Smooth muscle cell (in vitro differentiated cells): ENCODE results near the gene TMBIM1. TPM values are rescaled to one million over a fixed set of nuclear protein-coding genes. Genes with fewer than 3 reads are reported as not detected.

Experiments
- DNase-seq: peaks from one replicate; lab custom pipeline; 2025; ENCODE audit not compliant: unreplicated experiment; lab: John Stamatoyannopoulos, UW
- H2AFZ ChIP-seq: fragments of 200-600 bp; sonication (generic); 2 replicates; pipeline ENCODE4 v1.6.0; 2016; ENCODE audit warnings: antibody characterized with exemption, low read depth, mild to moderate bottlenecking
- H3F3A ChIP-seq: fragments of 200-600 bp; sonication (generic); 2 replicates; pipeline ENCODE4 v1.6.0; 2017; ENCODE audit warnings: antibody characterized with exemption, low read depth
- H3K27ac ChIP-seq: fragments of 200-600 bp; sonication (generic); 2 replicates; pipeline ENCODE4 v1.5.1; 2016; ENCODE audit warnings: low read depth, mild to moderate bottlenecking
- H3K27me3 ChIP-seq: fragments of 200-600 bp; sonication (generic); 2 replicates; pipeline ENCODE4 v1.6.1; 2016; ENCODE audit warnings: low read depth, mild to moderate bottlenecking
- H3K36me3 ChIP-seq: fragments of 200-600 bp; sonication (generic); 2 replicates; pipeline ENCODE4 v1.5.1; 2016; ENCODE audit warnings: low read depth
- H3K4me1 ChIP-seq: fragments of 200-600 bp; sonication (generic); 2 replicates; pipeline ENCODE4 v1.5.1; 2016; ENCODE audit warnings: low read depth
- H3K4me2 ChIP-seq: fragments of 200-600 bp; sonication (generic); 2 replicates; pipeline ENCODE4 v1.6.0; 2016; ENCODE audit warnings: mild to moderate bottlenecking
- H3K4me3 ChIP-seq: fragments of 200-600 bp; sonication (generic); 2 replicates; pipeline ENCODE4 v1.5.1; 2016; ENCODE audit warnings: mild to moderate bottlenecking
- H3K79me2 ChIP-seq: fragments of 200-600 bp; sonication (generic); 2 replicates; pipeline ENCODE4 v1.6.0; 2016; ENCODE audit warnings: low read depth, mild to moderate bottlenecking
- H3K9ac ChIP-seq: fragments of 200-600 bp; sonication (generic); 2 replicates; pipeline ENCODE4 v1.6.0; 2016; ENCODE audit warnings: low read depth
- H3K9me3 ChIP-seq: fragments of 200-600 bp; sonication (generic); replicated peaks from 2 replicates; pipeline ENCODE4 v1.5.1; 2016; ENCODE audit warnings: low read depth
- H4K20me1 ChIP-seq: fragments of 200-600 bp; sonication (generic); 2 replicates; pipeline ENCODE4 v1.6.0; 2016; ENCODE audit warnings: low read depth
- WGBS: methylation state at CpG from one replicate; pipeline ENCODE4 v1.1.7; 2016; ENCODE audit warnings: low lambda C conversion rate; 5-methylcytosine and 5-hydroxymethylcytosine counted together
- polyA plus RNA-seq: library from polyadenylated mRNA; unstranded; fragments of >200 nt; fragmentation: Nextera tagmentation; extraction: Ambion mirVana; gene quantifications from 2 replicates; pipeline ENCODE4 v1.2.1, GENCODE V29; 2016
- total RNA-seq: library from RNA; depleted of rRNA; stranded (reverse); fragments of >200 nt; gene quantifications from 2 replicates; pipeline ENCODE4 v1.2.3, GENCODE V29; 2014
- TF ChIP-seq, protein P1 (sequence below): fragments of 200-600 bp; sonication (generic); IDR thresholded peaks from 2 replicates; pipeline ENCODE4 v1.5.1; 2017; ENCODE audit warnings: borderline replicate concordance, mild to moderate bottlenecking, antibody characterized with exemption; ENCODE audit not compliant: insufficient read depth, poor library complexity, severe bottlenecking

The TMBIM1 gene
- total and polyA plus RNA-seq, 2 experiments from 2014 or later = 109 to 121 TPM

GRCh38 chr2:218244204-218244603 lies 48.1 kb downstream of the TMBIM1 start:
- TF ChIP-seq, protein P1, sequence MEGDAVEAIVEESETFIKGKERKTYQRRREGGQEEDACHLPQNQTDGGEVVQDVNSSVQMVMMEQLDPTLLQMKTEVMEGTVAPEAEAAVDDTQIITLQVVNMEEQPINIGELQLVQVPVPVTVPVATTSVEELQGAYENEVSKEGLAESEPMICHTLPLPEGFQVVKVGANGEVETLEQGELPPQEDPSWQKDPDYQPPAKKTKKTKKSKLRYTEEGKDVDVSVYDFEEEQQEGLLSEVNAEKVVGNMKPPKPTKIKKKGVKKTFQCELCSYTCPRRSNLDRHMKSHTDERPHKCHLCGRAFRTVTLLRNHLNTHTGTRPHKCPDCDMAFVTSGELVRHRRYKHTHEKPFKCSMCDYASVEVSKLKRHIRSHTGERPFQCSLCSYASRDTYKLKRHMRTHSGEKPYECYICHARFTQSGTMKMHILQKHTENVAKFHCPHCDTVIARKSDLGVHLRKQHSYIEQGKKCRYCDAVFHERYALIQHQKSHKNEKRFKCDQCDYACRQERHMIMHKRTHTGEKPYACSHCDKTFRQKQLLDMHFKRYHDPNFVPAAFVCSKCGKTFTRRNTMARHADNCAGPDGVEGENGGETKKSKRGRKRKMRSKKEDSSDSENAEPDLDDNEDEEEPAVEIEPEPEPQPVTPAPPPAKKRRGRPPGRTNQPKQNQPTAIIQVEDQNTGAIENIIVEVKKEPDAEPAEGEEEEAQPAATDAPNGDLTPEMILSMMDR = no peak
- peaks cover 20% of the 10 kb centered on the region for H3F3A ChIP-seq
- no peak overlapping the region for H3K27ac ChIP-seq
- no peaks in the 10 kb centered on the region for H3K27me3 ChIP-seq
- no peak overlapping the region for H3K4me3 ChIP-seq
- peaks cover 66% of the 10 kb centered on the region for H3K79me2 ChIP-seq
- no peak overlapping the region for H2AFZ ChIP-seq
- peaks cover 99% of the 10 kb centered on the region for H4K20me1 ChIP-seq
- H3K4me2 ChIP-seq = no peak overlapping the region
- 89% methylated on average over 1 of the region's 1 CpG for WGBS
- peaks cover 49% of the 10 kb centered on the region for H3K36me3 ChIP-seq
- H3K9ac ChIP-seq = no peak overlapping the region
- no peaks in the 10 kb centered on the region for H3K9me3 ChIP-seq
- H3K4me1 ChIP-seq = no peaks in the 10 kb centered on the region
- no peak for DNase-seq

- H3K4me2 ChIP-seq = no peak overlapping the region
- H3K27ac ChIP-seq = peak overlapping the region; percentile 66
- H3K9me3 ChIP-seq = no peaks in the 10 kb centered on the region
- no peak overlapping the region for H3K4me3 ChIP-seq
- H3K79me2 ChIP-seq = peaks cover 59% of the 10 kb centered on the region
- H3K36me3 ChIP-seq = peaks cover 38% of the 10 kb centered on the region
- no peak for DNase-seq
- no peaks in the 10 kb centered on the region for H3K4me1 ChIP-seq
- no peak overlapping the region for H2AFZ ChIP-seq
- H3K9ac ChIP-seq = no peak overlapping the region
- H4K20me1 ChIP-seq = peaks cover 96% of the 10 kb centered on the region
- H3F3A ChIP-seq = peaks cover 44% of the 10 kb centered on the region
- WGBS = 12% methylated on average over 1 of the region's 1 CpG
- TF ChIP-seq, protein P1 = no peak
- no peaks in the 10 kb centered on the region for H3K27me3 ChIP-seq
Measured at GRCh38 chr2:218238887-218239286, 53.4 kb downstream of the TMBIM1 start.

DNA sequence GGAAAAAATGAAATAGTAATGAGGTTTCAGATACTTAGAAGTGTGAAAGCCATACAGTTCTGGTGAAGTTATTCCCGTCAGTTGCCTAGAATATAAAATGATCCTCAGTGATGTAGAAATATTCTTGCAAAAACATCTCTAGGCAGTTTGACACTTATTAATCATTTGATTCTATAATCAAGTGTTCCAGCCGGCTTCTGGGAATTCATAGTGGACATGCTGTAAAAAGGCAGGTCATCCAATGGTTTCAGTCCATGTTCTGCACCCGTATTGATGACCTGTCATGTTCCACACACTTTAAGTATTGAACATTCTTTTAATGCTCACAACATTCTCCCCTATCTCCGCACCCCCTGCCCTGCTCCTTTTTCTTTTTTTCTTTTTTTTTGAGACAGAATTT lies 55.5 kb downstream of the TMBIM1 start:
- peaks cover 24% of the 10 kb centered on the region for H3K36me3 ChIP-seq
- H3K79me2 ChIP-seq = peaks cover 57% of the 10 kb centered on the region
- WGBS = 90% methylated on average over 4 of the region's 4 CpGs

DNA sequence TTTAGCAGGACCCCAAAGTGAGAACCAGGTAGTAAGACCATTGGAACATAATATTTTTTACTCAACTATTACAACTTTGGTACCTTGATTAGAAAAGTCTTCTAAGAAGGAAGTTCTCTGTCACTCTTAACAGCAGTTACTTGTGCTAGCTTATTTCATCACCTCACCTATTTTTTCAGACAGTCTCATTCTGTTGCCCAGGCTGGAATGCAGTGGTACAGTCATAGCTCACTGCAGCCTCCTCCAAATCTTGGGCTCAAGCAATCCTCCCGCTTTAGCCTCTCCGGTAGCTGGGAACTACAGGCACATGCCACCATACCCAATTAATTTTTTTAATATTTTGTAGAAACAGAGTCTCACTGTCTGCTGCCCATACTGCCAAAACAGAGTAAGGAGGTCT lies 57.3 kb downstream of the TMBIM1 start:
- no peak overlapping the region for H3K4me2 ChIP-seq
- H3K4me3 ChIP-seq = no peak overlapping the region
- H2AFZ ChIP-seq = no peak overlapping the region
- H4K20me1 ChIP-seq = peaks cover 94% of the 10 kb centered on the region
- H3K9me3 ChIP-seq = no peaks in the 10 kb centered on the region
- WGBS = 94% methylated on average over 2 of the region's 2 CpGs
- DNase-seq = no peak
- H3K27ac ChIP-seq = peak overlapping the region; percentile 33
- H3K79me2 ChIP-seq = peaks cover 55% of the 10 kb centered on the region
- H3K27me3 ChIP-seq = no peaks in the 10 kb centered on the region
- H3F3A ChIP-seq = peaks cover 61% of the 10 kb centered on the region
- H3K36me3 ChIP-seq = peaks cover 21% of the 10 kb centered on the region
- H3K9ac ChIP-seq = no peak overlapping the region
- H3K4me1 ChIP-seq = no peaks in the 10 kb centered on the region
- TF ChIP-seq, protein P1 = no peak

More for the DNA sequence above, 55.5 kb downstream of the TMBIM1 start:
- Histone ChIP-seq H3K4me3 (no peak overlapping the region), H3K9ac (no peak overlapping the region), H2AFZ (no peak overlapping the region), H3K4me1 (no peaks in the 10 kb centered on the region), H3K4me2 (no peak overlapping the region), H3K27me3 (no peaks in the 10 kb centered on the region), H3K9me3 (no peaks in the 10 kb centered on the region), H4K20me1 (peaks cover 94% of the 10 kb centered on the region), H3F3A (peaks cover 45% of the 10 kb centered on the region), H3K27ac (peak overlapping the region; percentile 66)
- DNase-seq = no peak
- TF ChIP-seq, protein P1 = no peak
